Measurements from ENCODE around the gene HOXC5. TPM values are rescaled to one million over a fixed set of nuclear protein-coding genes. Genes with fewer than 3 reads are reported as not detected.
"Not testable (repeated sequence)": the region's sequence is repeated elsewhere in the genome, so short reads cannot be mapped to it uniquely, and the experiment has no call there.

HOXC5 gene
- total RNA-seq, 1 experiment from 2014 or later: 0.61 TPM

- Histone ChIP-seq H3K4me1 (replicated peaks; ENCODE audit: insufficient read depth) (no peaks in the 10 kb centered on the region), H3F3A (ENCODE audit: insufficient read depth, low read depth) (no peaks in the 10 kb centered on the region), H3K27ac (no peak overlapping the region), H2AFZ (no peak overlapping the region), H3K9me2 (ENCODE audit: insufficient read depth) (no peaks in the 10 kb centered on the region), H4K20me1 (ENCODE audit: insufficient read depth) (no peaks in the 10 kb centered on the region), H3K79me2 (ENCODE audit: low read depth) (no peaks in the 10 kb centered on the region), H3K36me3 (ENCODE audit: low read depth) (no peaks in the 10 kb centered on the region), H3K9me3 (ENCODE audit: insufficient read depth, low read depth) (no peaks in the 10 kb centered on the region), H3K27me3 (ENCODE audit: insufficient read depth, low read depth) (peaks cover 31% of the 10 kb centered on the region), H3K4me2 (no peak overlapping the region), H3K4me3 (no peak overlapping the region)
- TF ChIP-seq EZH2 (IDR thresholded peaks at IDR 0.05; ENCODE audit: low read depth): no peak
- TF ChIP-seq, protein P1, sequence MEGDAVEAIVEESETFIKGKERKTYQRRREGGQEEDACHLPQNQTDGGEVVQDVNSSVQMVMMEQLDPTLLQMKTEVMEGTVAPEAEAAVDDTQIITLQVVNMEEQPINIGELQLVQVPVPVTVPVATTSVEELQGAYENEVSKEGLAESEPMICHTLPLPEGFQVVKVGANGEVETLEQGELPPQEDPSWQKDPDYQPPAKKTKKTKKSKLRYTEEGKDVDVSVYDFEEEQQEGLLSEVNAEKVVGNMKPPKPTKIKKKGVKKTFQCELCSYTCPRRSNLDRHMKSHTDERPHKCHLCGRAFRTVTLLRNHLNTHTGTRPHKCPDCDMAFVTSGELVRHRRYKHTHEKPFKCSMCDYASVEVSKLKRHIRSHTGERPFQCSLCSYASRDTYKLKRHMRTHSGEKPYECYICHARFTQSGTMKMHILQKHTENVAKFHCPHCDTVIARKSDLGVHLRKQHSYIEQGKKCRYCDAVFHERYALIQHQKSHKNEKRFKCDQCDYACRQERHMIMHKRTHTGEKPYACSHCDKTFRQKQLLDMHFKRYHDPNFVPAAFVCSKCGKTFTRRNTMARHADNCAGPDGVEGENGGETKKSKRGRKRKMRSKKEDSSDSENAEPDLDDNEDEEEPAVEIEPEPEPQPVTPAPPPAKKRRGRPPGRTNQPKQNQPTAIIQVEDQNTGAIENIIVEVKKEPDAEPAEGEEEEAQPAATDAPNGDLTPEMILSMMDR (conservative IDR thresholded peaks at IDR 0.05): no peak
- BruUV-seq (replicated peaks): no TSS peak
- intact Hi-C loops (cut with micrococcal nuclease; ENCODE audit: unreplicated experiment): no loop called here
- no peak for DNase-seq
- CTCF ChIA-PET: interaction anchor here (0.6 kb wide), 1 partner anchor 285 kb away, joined by 8 read pairs; the partner anchor contains the start of gene COPZ1
- POLR2A ChIA-PET (ENCODE audit: unreplicated experiment): no interaction called here
Observed at GRCh38 chr12:54040148-54040494, 7.3 kb downstream of the HOXC5 start.

DNA sequence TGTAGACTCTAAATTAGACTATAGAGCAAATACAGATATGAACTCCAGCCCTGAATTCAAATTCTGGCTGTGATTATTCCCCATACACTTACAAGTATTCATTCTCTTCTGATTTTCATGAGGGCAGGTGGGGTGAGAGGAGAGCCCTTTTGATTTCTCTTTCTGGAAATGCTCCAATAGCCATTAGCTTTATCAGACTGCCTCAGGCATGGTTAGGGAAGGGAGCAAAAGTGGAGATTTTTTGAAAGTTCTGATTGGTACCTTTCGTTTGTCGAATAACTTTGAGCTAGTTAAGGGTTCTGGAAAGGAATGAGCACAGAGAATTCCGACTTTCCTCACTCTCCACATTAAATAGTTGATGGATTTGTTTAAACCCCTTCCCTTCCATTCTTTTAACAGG is 7.8 kb downstream of the HOXC5 start:
- Histone ChIP-seq H3K4me2 (no peak overlapping the region), H3K4me1 (replicated peaks; ENCODE audit: insufficient read depth) (no peaks in the 10 kb centered on the region), H3K27ac (no peak overlapping the region), H3K9me2 (ENCODE audit: insufficient read depth) (no peaks in the 10 kb centered on the region), H2AFZ (no peak overlapping the region), H3K27me3 (ENCODE audit: insufficient read depth, low read depth) (peaks cover 35% of the 10 kb centered on the region), H3K4me3 (no peak overlapping the region), H3K79me2 (ENCODE audit: low read depth) (no peaks in the 10 kb centered on the region), H3K36me3 (ENCODE audit: low read depth) (no peaks in the 10 kb centered on the region), H3K9me3 (ENCODE audit: insufficient read depth, low read depth) (no peaks in the 10 kb centered on the region), H3F3A (ENCODE audit: insufficient read depth, low read depth) (no peaks in the 10 kb centered on the region), H4K20me1 (ENCODE audit: insufficient read depth) (no peaks in the 10 kb centered on the region)
- intact Hi-C loops (cut with micrococcal nuclease; ENCODE audit: unreplicated experiment): no loop called here
- ChIA-PET CTCF (interaction anchor here (0.6 kb wide), 1 partner anchor 183 kb away, joined by 3 read pairs; no protein-coding TSS in a partner anchor), POLR2A (ENCODE audit: unreplicated experiment) (no interaction called here)
- no TSS peak for BruUV-seq (replicated peaks)
- no peak for DNase-seq
- TF ChIP-seq, protein P1 (conservative IDR thresholded peaks at IDR 0.05): no peak
- TF ChIP-seq EZH2 (IDR thresholded peaks at IDR 0.05; ENCODE audit: low read depth): no peak

- no peak overlapping the region for H3K4me2 ChIP-seq
- intact Hi-C loops (cut with micrococcal nuclease; ENCODE audit: unreplicated experiment): no loop called here
- no peak overlapping the region for H3K27ac ChIP-seq
- no peaks in the 10 kb centered on the region for H3K9me2 ChIP-seq (ENCODE audit: insufficient read depth)
- no peaks in the 10 kb centered on the region for H3F3A ChIP-seq (ENCODE audit: insufficient read depth, low read depth)
- no peak overlapping the region for H2AFZ ChIP-seq
- H3K79me2 ChIP-seq (ENCODE audit: low read depth): no peaks in the 10 kb centered on the region
- CTCF ChIA-PET: interaction anchor here (0.6 kb wide), 1 partner anchor 183 kb away, joined by 3 read pairs; no protein-coding TSS in a partner anchor
- H3K36me3 ChIP-seq (ENCODE audit: low read depth): no peaks in the 10 kb centered on the region
- H3K4me3 ChIP-seq: no peak overlapping the region
- no TSS peak for BruUV-seq (replicated peaks)
- TF ChIP-seq EZH2 (IDR thresholded peaks at IDR 0.05; ENCODE audit: low read depth): no peak
- TF ChIP-seq, protein P1 (conservative IDR thresholded peaks at IDR 0.05): no peak
- peaks cover 38% of the 10 kb centered on the region for H3K27me3 ChIP-seq (ENCODE audit: insufficient read depth, low read depth)
- POLR2A ChIA-PET (ENCODE audit: unreplicated experiment): interaction anchor here (0.6 kb wide), 1 partner anchor 338 kb away, joined by 6 read pairs; no protein-coding TSS in a partner anchor
- H4K20me1 ChIP-seq (ENCODE audit: insufficient read depth): no peaks in the 10 kb centered on the region
- no peaks in the 10 kb centered on the region for H3K4me1 ChIP-seq (replicated peaks; ENCODE audit: insufficient read depth)
- DNase-seq: no peak
- no peaks in the 10 kb centered on the region for H3K9me3 ChIP-seq (ENCODE audit: insufficient read depth, low read depth)
Observed at GRCh38 chr12:54041097-54041690, 8.3 kb downstream of the HOXC5 start.

- H3K4me1 ChIP-seq (replicated peaks; ENCODE audit: insufficient read depth); H2AFZ ChIP-seq; H4K20me1 ChIP-seq (ENCODE audit: insufficient read depth); H3K9me3 ChIP-seq (ENCODE audit: insufficient read depth, low read depth); BruUV-seq (replicated peaks); H3K27ac ChIP-seq; DNase-seq; H3F3A ChIP-seq (ENCODE audit: insufficient read depth, low read depth); intact Hi-C loops (cut with micrococcal nuclease; ENCODE audit: unreplicated experiment); H3K4me3 ChIP-seq; H3K36me3 ChIP-seq (ENCODE audit: low read depth); H3K79me2 ChIP-seq (ENCODE audit: low read depth); H3K9me2 ChIP-seq (ENCODE audit: insufficient read depth); POLR2A ChIA-PET (ENCODE audit: unreplicated experiment); H3K4me2 ChIP-seq; CTCF ChIA-PET: not testable (repeated sequence)
- H3K27me3 ChIP-seq (ENCODE audit: insufficient read depth, low read depth): peaks cover 38% of the 10 kb centered on the region
Observed at GRCh38 chr12:54042033-54042432, 9.2 kb downstream of the HOXC5 start.
